ENCODE results near the gene CHCHD3. TPM values are rescaled to one million over a fixed set of nuclear protein-coding genes. Genes with fewer than 3 reads are reported as not detected.

The CHCHD3 gene
- total RNA-seq, 2 experiments from 2014 or later: 85.2 to 86.1 TPM

DNA sequence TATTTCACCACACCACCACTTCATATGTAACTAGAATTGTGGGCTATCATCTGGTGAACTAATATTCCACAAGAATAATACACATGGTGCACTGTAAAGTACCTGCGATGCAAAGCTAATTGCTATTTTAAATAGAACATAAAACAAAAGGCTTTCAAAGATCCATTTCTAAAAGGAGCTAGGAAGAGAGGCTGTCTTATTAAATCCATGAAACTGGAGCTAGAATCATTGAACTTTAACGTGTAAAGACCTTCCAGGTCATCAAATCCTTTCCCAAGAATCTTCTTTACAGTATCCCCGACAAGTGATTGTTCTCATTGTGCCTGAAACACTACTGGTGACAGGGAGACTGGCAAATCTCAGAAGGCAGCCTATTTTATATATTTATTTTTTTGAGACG lies 224.9 kb downstream of the CHCHD3 start:
- peaks cover 1% of the 10 kb centered on the region for H3K9me3 Mint-ChIP-seq

GRCh38 chr7:132856416-132856815 lies 225.5 kb downstream of the CHCHD3 start:
- DNase-seq: no peak
- peaks cover 27% of the 10 kb centered on the region for H3K36me3 Mint-ChIP-seq
- H3K4me1 Mint-ChIP-seq: peaks cover 6% of the 10 kb centered on the region
- no peaks in the 10 kb centered on the region for H3K9me3 Mint-ChIP-seq
- no peak overlapping the region for H3K27ac Mint-ChIP-seq
- no peak overlapping the region for H3K4me3 Mint-ChIP-seq
- H3K27me3 Mint-ChIP-seq: no peaks in the 10 kb centered on the region

More for the DNA sequence above, 224.9 kb downstream of the CHCHD3 start:
- no peak for DNase-seq
- Mint-ChIP-seq H3K4me3 (no peak overlapping the region), H3K27ac (no peak overlapping the region), H3K27me3 (no peaks in the 10 kb centered on the region), H3K36me3 (peaks cover 25% of the 10 kb centered on the region), H3K4me1 (peaks cover 6% of the 10 kb centered on the region)

GRCh38 chr7:132855901-132856300 lies 226.0 kb downstream of the CHCHD3 start:
- peaks cover 28% of the 10 kb centered on the region for H3K36me3 Mint-ChIP-seq
- no peak overlapping the region for H3K27ac Mint-ChIP-seq
- H3K4me3 Mint-ChIP-seq: no peak overlapping the region

GRCh38 chr7:132854238-132854637 lies 227.7 kb downstream of the CHCHD3 start:
- peaks cover 34% of the 10 kb centered on the region for H3K36me3 Mint-ChIP-seq
- H3K4me1 Mint-ChIP-seq: peaks cover 6% of the 10 kb centered on the region

More at GRCh38 chr7:132855901-132856300, 226.0 kb downstream of the CHCHD3 start:
- no peak for DNase-seq
- no peaks in the 10 kb centered on the region for H3K9me3 Mint-ChIP-seq
- no peaks in the 10 kb centered on the region for H3K27me3 Mint-ChIP-seq
- H3K4me1 Mint-ChIP-seq: peaks cover 6% of the 10 kb centered on the region

DNA sequence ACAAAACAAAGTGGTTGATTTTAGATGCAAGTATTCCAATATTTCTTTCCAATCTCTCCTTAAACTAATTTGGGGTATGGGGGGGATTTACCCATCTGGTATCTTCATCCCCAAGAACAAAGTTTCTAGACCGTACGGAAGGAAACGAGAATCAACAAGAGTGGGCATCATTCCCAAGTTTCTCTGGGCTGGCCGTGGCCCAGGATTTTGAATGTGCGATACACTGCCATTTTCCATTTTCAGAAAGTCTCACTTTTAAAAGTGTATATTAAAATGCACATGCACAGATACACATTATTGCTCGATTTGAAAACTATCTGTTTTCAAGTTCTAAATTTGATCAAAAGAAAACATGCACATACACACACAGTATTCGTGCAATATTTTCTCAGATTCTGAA lies 234.5 kb downstream of the CHCHD3 start:
- DNase-seq: no peak
- H3K27ac Mint-ChIP-seq: no peak overlapping the region
- peaks cover 27% of the 10 kb centered on the region for H3K36me3 Mint-ChIP-seq
- H3K27me3 Mint-ChIP-seq: no peaks in the 10 kb centered on the region
- no peak overlapping the region for H3K4me3 Mint-ChIP-seq
- peaks cover 2% of the 10 kb centered on the region for H3K4me1 Mint-ChIP-seq
- H3K9me3 Mint-ChIP-seq: no peaks in the 10 kb centered on the region

More at GRCh38 chr7:132854238-132854637, 227.7 kb downstream of the CHCHD3 start:
- no peak overlapping the region for H3K4me3 Mint-ChIP-seq
- DNase-seq: no peak
- H3K9me3 Mint-ChIP-seq: no peaks in the 10 kb centered on the region
- H3K27ac Mint-ChIP-seq: no peak overlapping the region
- H3K27me3 Mint-ChIP-seq: no peaks in the 10 kb centered on the region

- H3K4me1 Mint-ChIP-seq: peaks cover 5% of the 10 kb centered on the region
- H3K27ac Mint-ChIP-seq: no peak overlapping the region
- peaks cover 24% of the 10 kb centered on the region for H3K36me3 Mint-ChIP-seq
- no peaks in the 10 kb centered on the region for H3K9me3 Mint-ChIP-seq
- DNase-seq: no peak
- H3K4me3 Mint-ChIP-seq: no peak overlapping the region
- no peaks in the 10 kb centered on the region for H3K27me3 Mint-ChIP-seq
These were observed 235.8 kb downstream of the CHCHD3 start for GRCh38 chr7:132846086-132846485.

GRCh38 chr7:132842478-132842877 lies 239.4 kb downstream of the CHCHD3 start:
- Mint-ChIP-seq H3K27me3 (no peaks in the 10 kb centered on the region), H3K36me3 (peaks cover 24% of the 10 kb centered on the region), H3K4me3 (no peak overlapping the region), H3K4me1 (peaks cover 3% of the 10 kb centered on the region), H3K9me3 (no peaks in the 10 kb centered on the region), H3K27ac (no peak overlapping the region)
- no peak for DNase-seq

- H3K9me3 Mint-ChIP-seq: no peaks in the 10 kb centered on the region
- no peaks in the 10 kb centered on the region for H3K27me3 Mint-ChIP-seq
- DNase-seq: no peak
- H3K4me1 Mint-ChIP-seq: peaks cover 3% of the 10 kb centered on the region
- H3K4me3 Mint-ChIP-seq: no peak overlapping the region
- no peak overlapping the region for H3K27ac Mint-ChIP-seq
- peaks cover 39% of the 10 kb centered on the region for H3K36me3 Mint-ChIP-seq
These were observed 241.7 kb downstream of the CHCHD3 start for GRCh38 chr7:132840199-132840598.

GRCh38 chr7:132838313-132838712 lies 243.6 kb downstream of the CHCHD3 start:
- Mint-ChIP-seq H3K9me3 (no peaks in the 10 kb centered on the region), H3K4me3 (no peak overlapping the region), H3K27me3 (no peaks in the 10 kb centered on the region), H3K36me3 (peaks cover 42% of the 10 kb centered on the region), H3K4me1 (peaks cover 3% of the 10 kb centered on the region), H3K27ac (no peak overlapping the region)
- no peak for DNase-seq

GRCh38 chr7:132837529-132837928 lies 244.4 kb downstream of the CHCHD3 start:
- no peaks in the 10 kb centered on the region for H3K27me3 Mint-ChIP-seq
- H3K4me3 Mint-ChIP-seq: no peak overlapping the region
- H3K9me3 Mint-ChIP-seq: no peaks in the 10 kb centered on the region
- H3K27ac Mint-ChIP-seq: no peak overlapping the region
- H3K4me1 Mint-ChIP-seq: peaks cover 3% of the 10 kb centered on the region
- peaks cover 37% of the 10 kb centered on the region for H3K36me3 Mint-ChIP-seq
- DNase-seq: no peak

DNA sequence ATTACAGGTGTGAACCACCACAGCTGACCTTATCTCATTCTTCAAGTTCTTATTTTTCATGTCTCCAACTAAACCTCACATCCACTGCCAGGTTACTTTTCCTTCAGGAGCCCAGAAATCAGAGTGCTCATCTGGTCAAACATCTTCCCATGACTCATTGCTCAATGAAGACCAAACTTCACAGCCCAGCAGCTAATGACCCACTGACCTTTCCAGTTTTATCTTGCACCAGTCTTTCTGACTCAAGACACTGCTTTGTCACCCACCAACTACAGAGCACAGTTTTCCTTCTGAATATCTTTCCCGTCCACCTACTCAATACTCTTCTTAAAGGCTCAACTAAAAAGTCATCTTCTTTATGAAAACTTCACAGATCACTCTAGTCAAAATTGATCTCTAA lies 245.1 kb downstream of the CHCHD3 start:
- Mint-ChIP-seq H3K4me3 (no peak overlapping the region), H3K27me3 (no peaks in the 10 kb centered on the region), H3K36me3 (peaks cover 39% of the 10 kb centered on the region), H3K9me3 (no peaks in the 10 kb centered on the region), H3K27ac (no peak overlapping the region), H3K4me1 (peaks cover 3% of the 10 kb centered on the region)
- no peak for DNase-seq

GRCh38 chr7:132830941-132831340 lies 250.9 kb downstream of the CHCHD3 start:
- Mint-ChIP-seq H3K36me3 (peaks cover 40% of the 10 kb centered on the region), H3K9me3 (no peaks in the 10 kb centered on the region), H3K4me1 (peaks cover 13% of the 10 kb centered on the region), H3K27ac (no peak overlapping the region), H3K4me3 (no peak overlapping the region), H3K27me3 (no peaks in the 10 kb centered on the region)
- DNase-seq: no peak

DNA sequence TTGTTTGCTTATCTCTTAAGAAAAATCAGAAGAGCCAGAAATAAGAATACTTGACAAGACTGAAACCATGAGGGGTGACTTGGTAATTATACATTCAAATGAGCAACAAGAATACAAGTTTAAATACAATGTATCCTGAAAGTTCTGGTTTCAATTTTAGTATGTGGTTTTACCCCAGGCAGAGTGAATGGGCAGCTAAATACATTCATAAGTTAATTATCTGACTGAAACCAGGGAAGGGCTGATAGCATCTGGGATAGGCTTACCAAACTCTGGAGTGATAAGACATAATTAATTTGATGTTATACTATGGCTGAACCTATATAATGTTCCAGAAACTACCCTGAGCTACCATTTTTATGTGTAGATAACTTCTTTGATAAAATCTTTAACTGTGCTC lies 253.4 kb downstream of the CHCHD3 start:
- Mint-ChIP-seq H3K4me3 (no peak overlapping the region), H3K4me1 (peaks cover 22% of the 10 kb centered on the region), H3K9me3 (no peaks in the 10 kb centered on the region), H3K27ac (no peak overlapping the region), H3K27me3 (no peaks in the 10 kb centered on the region), H3K36me3 (peaks cover 45% of the 10 kb centered on the region)
- no peak for DNase-seq

DNA sequence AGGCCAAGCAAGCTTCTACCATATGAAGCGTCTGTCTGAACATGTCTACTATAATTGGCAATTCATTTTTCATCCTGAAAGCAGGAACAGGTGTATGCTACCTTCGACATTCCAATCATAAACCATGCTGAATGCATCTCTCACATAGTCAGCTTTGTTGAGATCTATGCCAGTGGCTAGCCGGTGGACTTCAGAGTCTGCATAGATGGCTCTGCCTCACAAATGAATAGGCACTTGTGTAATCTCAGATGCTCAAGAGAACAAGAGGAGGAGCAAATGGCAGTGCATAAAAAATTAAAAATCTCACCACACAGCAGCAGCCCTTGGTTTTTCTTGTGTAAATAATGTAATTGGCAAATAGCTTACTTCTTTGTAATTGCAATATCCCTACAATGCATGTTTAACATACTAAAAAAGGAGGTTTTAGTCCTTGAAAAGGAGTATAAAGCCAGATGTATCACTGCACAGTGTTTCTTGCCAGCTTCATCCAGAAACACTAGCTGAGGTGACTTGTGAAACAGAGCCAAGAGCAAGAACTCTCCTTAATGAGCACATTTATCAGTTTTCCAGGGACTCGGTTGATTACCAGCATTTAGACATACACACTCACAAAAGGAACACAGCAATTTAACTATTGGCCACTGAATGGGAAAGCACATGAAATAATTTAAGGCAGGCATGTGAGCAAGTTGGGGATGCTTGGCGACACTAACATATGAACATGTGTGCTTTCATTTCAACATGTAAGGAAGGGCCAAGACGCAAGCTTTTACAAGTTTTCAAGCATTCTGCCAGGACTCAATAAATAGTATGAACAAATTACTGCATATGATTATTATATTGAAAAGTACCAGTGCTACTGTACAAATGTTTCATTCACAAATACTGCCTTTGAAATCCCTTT lies 255.7 kb downstream of the CHCHD3 start:
- no peaks in the 10 kb centered on the region for H3K9me3 Mint-ChIP-seq
- H3K36me3 Mint-ChIP-seq: peaks cover 41% of the 10 kb centered on the region
- H3K27me3 Mint-ChIP-seq: no peaks in the 10 kb centered on the region
- peaks cover 22% of the 10 kb centered on the region for H3K4me1 Mint-ChIP-seq
- H3K27ac Mint-ChIP-seq: no peak overlapping the region
- no peak for DNase-seq
- H3K4me3 Mint-ChIP-seq: no peak overlapping the region

DNA sequence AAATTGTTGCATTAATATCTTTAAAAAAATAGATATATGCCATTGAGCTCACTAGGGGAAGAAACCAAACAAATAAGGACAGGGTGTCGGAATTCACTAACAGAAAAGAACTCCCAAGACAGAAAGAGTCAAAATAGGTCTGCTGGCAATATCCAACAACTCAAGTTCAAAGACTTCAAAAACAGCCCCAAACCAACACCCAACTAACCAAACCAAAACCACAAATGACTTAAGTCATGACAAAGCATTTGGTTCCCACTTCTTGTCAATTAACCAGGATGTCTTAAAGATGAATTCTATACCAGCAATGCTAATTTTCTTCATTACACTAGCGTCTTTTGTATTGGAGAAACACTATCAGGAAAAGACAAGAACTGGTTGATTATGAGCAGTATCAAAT lies 256.7 kb downstream of the CHCHD3 start:
- H3K27ac Mint-ChIP-seq: no peak overlapping the region
- DNase-seq: no peak
- peaks cover 22% of the 10 kb centered on the region for H3K4me1 Mint-ChIP-seq
- no peaks in the 10 kb centered on the region for H3K9me3 Mint-ChIP-seq
- H3K36me3 Mint-ChIP-seq: peaks cover 38% of the 10 kb centered on the region
- no peaks in the 10 kb centered on the region for H3K27me3 Mint-ChIP-seq
- H3K4me3 Mint-ChIP-seq: no peak overlapping the region

- Mint-ChIP-seq H3K27ac (no peak overlapping the region), H3K27me3 (no peaks in the 10 kb centered on the region), H3K4me1 (no peaks in the 10 kb centered on the region), H3K36me3 (peaks cover 7% of the 10 kb centered on the region), H3K9me3 (no peaks in the 10 kb centered on the region), H3K4me3 (no peak overlapping the region)
- DNase-seq: no peak
These were observed 262.2 kb downstream of the CHCHD3 start for GRCh38 chr7:132819648-132820047.

All from activated naive CD8-positive, alpha-beta T cell treated with anti-CD3 and anti-CD28 coated beads for 36 hours (primary cell).